HG03139 (cell line): ENCODE results near the gene PRX.
A peak's percentile ranks its signal among the peaks of the same experiment; 100 is the strongest.
"Not testable (repeated sequence)": the region's sequence is repeated elsewhere in the genome, so short reads cannot be mapped to it uniquely, and the experiment has no call there.

ENCODE experiments used
- ATAC-seq: cut with Tn5 transposase; IDR thresholded peaks from one replicate; pipeline ENCODE4 v1.9.1; 2021; ENCODE audit not compliant: unreplicated experiment

PRX gene

DNA sequence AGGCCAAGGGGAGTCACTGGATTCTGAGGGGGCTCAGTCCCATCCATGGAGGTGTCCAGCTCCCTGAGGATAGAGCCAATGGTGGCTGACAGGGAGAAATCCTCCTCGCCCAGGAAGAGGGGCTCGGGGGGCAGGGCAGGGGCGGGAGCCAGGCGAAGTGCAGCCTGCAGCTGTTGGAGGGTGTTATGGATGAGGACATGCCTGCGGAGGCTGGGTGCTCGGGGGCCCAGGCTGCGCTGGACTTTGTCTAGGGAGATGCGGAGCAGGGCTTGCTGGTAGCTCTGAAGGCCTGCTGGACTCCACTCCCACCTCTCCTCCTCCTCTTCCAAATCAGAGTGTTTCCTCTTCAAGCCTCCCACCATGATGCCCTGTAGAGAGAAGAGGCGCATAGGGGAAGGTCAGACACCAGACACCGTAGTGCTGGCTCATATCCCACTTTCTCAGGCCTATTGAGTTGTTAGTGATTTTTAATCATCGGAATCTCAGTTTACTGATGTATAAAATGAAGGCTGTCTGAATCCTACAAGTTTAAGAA is 28.6 kb upstream of the PRX start:
- ATAC-seq = no peak

DNA sequence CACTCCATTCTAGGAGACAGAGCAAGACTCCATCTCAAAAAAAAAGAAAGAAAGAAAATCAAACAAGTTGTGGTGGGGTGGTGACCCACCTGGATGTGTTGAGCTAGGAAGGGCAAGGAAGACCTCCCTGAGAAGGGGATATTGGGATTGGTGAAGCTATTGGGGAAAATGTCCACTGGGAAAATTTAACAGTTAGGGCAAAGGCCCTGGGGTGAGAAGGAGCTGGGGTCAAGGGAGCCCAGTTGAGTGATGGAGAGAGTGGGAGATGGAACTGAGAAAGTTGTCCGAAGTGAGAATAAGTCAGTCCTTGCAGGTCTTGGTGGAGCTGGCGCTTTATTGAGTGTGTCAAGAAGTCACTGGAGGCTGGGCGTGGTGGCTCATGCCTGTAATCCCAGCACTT is 25.1 kb upstream of the PRX start:
- ATAC-seq = no peak

DNA sequence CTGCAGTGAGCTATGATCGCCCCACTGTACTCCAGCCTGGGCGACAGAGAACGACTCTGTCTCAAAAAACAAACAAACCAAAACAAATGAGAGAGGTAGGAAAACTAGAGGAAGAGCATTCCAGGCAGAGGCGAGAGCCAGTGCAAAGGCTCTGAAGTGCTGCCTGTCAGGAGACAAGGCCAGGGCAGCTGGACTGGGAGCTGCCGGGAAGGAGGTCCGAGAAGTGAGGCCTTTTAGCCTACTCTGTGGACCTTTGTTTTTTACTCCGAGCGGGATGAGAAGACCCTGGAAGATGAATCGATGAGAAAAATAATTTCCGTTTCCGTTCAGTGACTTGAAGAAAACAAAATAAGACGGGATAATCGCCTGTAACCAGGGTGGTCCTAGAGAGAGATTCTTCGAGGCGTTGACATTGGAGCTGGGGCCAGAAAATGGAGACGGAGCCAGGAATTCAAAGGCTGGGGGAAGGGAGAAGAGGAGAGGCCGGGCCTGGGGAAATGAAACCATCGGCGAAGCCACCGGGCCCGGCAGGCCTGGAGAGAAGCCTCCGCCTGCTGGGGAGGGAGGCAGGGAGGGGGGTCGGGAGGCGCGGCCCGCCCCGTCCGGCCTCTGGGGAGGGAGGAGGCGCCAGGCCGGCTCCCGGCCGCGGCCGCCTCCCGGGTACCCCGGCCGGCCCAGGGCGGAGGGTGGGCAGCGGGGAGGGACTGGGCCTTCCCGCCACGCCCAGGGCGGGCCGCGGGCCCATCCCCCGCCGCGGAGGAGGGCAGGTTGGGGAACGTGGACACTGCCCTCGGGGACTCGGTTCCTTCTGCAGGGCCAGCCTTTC is 20.4 kb upstream of the PRX start:
- peak; percentile 47 for ATAC-seq

DNA sequence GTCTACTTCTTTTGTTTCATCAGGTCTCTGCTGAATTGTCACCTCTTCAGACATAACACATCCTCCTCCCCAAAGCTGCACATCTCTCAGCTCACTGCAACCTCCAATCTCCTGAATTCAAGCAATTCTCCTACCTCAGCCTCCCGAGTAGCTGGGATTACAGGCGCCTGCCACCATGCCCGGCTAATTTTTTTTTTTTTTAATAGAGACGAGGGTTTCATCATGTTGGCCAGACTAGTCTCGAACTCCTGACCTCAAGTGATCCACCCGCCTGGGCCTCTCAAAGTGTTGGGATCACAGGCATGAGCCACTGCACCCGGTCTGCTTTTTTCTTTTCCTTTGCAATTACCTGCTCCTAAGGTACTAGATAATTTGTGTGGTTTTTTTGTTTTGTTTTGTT is 19.6 kb upstream of the PRX start:
- ATAC-seq = not testable (repeated sequence)

DNA sequence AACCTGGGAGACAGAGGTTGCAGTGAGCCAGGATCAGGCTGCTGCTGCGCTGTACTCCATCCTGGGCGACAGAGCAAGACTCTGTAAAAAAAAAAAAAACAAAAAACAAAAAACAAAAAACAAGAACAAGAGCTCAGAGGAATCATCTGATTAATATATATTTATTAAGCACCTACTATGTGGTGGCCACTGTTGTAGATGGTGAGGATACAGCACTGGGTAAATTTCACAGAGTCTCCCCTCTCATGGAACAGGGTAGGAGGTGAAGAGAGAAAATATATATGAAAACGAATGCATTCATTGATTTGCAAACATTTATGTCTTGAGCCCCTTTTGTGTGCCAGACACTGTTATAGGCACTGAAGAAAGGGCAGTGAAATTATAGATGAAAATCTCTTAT is 18.5 kb upstream of the PRX start:
- ATAC-seq = no peak

DNA sequence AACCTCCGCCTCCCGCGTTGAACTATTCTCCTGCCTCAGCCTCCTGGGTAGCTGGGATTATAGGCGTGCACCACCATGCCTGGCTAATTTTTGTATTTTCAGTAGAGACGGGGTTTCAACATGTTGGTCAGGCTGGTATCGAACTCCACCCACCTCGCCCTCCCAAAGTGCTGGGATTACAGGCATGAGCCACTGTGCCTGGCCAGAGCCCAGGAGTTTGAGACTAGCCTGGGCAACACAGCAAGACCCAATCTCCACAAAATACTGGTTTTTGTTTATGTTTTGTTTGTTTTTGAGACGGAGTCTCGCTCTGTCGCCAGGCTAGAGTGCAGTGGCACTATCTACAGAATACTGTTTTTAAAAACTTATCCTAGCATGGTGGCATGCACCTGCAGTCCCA is 17.1 kb upstream of the PRX start:
- ATAC-seq = not testable (repeated sequence)

DNA sequence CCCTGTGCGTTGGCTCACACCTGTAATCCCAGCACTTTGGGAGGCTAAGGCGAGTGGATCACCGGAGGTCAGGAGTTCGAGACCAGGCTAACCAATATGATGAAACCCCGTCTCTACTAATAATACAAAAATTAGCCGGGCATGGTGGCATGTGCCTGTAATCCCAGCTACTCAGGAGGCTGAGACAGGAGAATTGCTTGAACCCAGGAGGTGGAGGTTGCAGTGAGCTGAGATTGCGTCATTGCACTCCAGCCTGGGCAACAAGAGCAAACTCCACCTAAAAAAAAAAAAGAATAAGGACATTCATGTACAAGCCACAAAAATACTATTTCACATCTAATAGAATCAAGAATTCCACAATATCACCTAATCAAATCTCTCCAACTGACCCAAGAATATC is 15.0 kb upstream of the PRX start:
- ATAC-seq = not testable (repeated sequence)

DNA sequence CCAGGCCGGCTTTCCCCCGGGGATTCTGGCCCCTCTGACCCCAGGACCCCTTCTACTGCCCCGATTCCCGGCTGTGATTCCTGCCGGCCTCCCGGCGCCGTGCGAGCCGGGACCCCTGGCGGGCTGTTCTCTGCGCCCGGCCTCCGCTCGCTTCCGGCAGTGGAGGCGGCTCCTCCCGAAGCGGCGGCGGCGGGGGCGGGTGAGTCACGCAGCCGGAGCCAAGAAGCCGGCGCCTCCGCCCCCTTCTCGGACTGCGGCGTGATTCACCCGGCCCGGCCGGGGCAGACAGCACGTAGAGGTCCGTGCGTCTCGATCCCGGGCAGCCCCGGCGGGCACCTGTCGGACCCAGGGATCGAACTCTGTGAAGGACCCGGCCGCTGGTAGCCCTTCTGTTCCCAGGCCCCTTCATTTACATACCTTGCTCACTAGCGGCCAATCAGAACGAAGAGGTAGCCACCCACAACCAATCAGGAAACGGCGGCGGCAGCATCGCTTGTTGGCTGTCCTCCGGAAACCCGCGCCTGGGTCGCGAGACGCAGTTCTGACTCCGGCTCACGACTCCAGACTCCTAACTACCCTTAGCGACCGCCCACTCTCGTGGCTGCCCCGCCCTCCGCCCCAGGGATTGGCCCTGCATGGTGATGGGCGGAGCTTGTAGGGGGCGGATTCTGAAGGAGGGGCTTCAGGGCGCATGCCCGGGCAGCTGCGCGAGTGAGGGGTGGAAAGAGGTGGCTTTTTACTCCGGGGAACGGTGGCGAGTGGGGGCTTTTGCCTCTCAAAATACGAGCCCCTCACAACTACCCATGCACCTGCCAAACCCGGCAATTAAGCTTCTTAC is 12.5 kb upstream of the PRX start, which contains the start of gene SERTAD1:
SERTAD1 (minus strand) TSS at position 543 of the 838 bp plus-strand sequence. CDS start 2,446 bp downstream, outside the sequence.
- peak; percentile 81 for ATAC-seq

DNA sequence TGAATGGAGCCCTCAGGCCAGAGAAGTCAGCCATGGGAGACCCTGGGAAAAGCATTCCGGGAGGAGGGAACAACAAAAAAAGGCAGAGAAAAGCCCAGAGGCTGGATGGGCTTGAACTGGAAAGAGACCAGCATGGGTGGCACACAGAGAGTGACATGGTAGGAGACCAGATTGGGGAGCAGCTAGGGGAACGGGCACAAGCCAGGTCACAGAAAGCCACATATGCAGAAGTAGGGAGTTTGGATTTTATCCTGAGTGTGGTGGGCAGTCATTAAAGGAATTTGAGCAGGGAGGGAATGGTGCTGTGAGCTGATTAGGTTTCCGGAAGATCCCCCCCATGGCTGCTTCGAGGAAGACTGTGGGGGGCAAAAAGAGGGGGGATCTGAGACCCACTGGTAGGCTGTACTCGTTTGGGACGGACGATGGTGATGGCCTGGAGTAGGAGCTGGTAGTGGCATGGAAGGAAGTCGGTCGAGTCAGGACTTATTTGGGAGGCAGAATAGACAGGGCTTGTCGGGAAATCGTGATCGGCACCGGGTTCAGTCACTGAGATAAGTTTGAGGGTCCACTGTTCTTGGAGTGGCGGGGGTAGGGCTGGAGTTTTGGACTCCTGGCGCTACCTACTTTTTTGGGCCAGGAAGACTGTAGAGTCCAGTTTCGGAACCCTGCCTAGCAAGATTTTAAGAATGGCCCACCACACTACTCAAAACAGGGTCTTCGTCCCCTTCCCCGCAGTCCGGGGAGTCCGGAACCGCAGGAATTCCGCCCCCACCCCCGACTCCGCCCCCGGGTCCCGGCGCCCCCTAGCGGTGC is 11.7 kb upstream of the PRX start:
- no peak for ATAC-seq

DNA sequence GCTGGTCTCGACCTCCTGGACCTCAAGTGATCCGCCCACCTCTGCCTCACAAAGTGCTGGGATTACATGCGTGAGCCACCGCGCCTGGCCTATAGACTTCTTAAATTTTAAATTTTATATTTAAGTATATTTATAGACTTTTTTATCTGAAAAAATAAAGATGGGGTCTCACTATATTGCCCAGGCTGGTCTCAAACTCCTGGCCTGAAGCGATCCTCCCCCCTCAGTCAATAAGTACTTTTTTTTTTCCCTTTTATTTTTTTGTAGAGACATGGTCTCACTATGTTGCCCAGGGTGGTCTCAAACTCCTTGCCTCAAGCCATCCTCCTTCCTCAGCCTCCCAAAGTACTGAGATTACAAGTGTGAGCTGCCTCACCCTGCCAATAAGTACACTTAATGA is 10.8 kb upstream of the PRX start:
- ATAC-seq = no peak

DNA sequence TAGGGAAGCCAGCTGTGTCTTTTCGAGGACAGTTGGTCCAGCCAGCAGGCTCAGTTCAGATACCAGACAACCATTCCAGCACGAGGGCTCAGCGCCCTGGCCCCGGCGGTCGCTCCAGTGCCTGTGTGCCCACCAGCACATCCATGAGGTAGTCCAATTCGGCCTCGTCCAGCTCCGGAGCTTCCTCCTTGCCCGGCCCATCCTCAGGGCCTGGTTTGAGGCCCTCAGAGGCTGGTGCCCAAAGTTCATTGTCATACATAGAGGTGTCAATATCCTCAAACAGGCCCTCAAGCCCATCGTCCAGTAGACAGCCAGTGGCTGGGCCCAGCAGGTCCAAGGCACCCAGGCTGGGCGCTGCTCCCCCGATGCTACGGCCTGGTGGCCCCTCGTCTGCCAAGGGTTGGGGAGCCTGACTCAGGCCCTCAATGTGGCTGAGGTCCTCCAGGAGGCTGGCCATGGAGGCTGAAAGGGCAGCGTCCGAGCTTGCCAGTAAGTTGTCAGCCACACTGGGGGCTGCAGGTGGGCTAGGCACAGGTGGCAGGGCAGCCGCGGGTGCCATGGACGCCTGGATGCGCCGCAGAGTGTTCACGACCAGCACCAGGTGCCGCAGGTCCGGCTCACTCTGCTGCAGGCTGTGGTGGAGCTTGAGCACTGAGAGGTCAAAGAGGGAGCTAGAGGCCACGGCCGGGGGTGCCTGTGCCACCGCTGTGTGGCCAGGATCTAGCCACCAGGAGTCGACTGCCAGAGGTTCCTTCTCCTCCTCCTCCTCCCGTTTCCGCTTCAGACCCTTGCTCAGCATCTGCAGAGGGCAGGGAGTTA is 9.8 kb upstream of the PRX start:
- ATAC-seq = no peak

DNA sequence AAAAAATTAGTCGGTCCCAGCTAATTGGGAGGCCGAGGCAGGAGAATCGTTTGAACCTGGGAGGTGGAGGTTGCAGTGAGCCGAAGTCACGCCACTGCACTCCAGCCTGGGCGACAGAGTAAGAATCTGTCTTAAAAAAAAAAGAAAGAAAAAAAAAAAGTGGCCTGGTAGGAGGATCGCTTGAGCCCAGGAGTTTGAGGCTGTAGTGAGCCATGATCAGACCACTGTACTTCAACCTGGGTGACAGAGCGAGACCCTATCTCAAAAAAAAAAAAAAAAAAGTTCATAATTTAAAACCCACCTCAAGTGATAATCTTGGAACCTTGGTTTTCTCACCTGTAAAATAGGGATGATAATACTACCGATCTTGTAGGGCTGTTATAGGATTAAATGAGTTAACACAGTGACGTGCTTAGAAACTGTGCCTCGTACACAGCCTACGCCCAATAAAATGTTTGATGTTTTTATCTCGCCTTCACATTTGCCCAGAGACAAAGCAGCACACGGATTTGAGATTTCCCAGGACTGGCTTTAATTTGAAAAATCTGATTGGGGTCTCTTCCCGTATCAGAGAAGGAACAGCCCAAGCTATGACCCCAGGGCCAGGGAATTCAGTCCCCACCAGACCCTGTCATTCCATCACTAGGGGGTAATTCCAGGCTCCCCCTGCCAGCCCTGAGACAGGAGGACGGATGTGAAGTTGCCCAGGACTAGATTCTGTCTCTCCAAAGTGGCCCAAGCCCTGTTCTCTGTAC is 9.0 kb upstream of the PRX start:
- no peak for ATAC-seq

DNA sequence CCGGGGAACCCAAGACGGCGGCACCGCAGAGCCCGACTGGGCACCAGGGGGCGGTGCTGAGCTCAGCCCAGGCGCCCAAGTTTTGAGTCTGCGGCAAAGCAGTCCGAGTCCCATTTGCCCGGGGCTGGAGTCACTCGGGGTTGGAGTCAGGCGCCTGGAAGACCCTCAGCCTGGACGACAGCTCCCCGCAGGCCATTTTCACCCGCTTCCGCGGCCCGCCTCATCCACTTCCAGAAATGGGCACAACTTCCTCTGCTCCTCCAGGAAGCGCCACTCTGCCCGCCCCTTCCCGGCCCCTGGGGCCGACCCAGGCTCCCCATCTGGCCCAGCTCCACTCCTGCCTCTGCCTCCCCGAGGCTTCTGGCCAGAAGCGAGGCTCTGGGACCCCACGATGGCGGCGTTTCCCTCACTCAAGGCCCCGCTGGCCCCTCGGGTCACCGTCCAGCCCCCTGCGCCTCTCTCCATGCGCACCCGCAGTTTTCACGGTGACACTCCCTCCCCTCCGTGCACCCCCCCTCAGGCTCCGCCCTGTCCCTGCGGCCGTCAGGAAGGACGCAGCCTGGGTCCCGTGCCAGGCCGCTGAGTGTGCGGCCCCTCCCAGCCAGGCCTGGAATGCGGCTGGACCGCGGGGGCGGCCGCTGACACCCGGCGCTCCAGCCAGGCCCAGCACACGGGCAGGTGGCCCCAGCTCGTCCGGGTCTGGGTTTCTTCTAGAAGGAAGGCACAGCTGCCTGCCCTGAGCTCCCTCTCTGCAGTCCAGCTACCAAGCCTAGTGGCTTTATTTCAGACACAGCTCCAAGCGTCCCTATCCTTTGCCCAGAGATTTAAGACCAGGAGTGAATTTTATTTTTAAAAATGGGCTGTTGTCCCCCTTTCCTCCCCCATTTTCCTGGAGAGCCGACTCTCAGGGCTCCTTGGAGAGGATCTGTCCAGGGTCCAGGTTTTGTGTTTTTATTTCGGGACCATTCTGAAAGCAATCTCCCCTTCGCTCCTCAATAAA is 7.9 kb upstream of the PRX start:
- no peak for ATAC-seq

DNA sequence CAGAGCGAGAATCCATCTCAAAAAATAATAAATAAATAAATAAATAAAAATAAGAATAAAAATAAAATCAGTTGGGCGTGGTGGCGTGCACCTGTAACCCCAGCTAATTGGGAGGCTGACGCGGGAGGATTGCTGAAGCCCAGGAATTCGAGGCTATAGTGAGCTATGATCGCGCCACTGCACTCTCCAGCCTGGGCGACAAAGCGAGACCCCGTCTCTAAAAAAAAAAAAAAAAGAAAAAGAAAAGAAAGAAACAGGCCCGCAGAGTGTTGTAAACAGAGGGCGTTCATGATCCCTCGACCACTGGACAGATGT is 7.2 kb upstream of the PRX start:
- ATAC-seq = no peak

DNA sequence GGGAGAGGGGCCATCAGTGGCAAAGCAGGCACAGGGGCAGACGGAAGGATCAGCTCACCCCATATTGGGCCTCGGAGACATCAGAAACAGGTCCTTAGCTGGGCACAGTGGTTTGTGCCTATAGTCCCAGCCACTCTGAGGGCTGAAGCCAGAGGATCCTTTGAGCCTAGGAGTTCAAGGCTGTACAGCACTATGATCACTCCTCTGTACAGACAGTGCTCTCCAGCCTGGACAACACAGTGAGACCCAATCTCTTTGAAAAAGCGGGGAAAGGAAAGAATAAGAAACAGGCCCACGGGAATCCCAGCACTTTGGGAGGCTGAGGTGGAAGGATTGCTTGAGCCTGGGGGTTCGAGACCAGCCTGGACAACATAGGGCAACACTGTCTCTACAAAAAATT is 6.6 kb upstream of the PRX start:
- ATAC-seq = no peak

DNA sequence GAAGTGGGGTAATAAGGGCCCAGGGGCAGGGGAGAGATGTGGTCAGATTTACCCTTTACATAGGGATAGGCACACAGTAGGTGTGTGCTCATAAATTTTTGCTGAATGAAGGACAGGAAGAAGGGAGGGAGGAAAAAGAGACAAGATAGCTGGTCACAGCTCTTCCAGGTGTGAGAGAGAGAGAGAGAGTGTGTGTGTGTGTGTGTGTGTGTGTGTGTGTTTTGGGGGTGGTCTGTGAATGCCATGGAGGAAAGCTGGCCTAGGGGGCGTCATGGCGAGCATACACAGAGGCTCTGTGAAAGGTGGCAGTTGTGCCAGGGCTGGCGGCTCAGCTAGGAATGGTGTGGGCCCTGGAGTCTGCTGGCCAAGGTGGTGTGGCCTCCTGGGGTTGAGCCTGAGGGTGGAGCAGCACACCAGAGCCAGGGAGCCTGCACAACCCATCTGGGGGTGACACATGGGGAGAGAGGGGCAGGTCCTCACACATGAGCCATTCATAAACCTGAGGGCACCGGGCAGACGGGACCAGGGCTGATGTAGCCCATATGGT is 6.0 kb upstream of the PRX start:
- ATAC-seq = no peak

DNA sequence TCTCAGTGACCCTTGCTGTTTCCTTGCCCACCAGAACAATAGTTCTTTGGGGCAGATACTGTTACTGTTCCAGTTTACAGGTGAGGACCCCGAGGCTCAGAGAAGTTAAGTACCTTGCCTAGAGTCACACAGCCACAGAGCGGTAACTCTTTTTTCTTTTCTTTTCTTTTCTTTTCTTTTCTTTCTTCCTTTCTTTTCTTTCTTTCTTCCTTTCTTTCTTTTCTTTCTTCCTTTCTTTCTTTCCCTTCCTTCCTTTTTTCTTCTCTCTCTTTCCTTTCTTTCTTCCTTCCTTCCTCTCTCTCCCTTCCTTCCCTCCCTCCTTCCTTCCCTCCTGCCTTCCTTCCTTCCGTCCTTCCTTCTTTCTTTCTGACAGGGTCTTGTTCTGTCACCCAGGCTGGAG is 4.9 kb upstream of the PRX start:
- no peak for ATAC-seq

DNA sequence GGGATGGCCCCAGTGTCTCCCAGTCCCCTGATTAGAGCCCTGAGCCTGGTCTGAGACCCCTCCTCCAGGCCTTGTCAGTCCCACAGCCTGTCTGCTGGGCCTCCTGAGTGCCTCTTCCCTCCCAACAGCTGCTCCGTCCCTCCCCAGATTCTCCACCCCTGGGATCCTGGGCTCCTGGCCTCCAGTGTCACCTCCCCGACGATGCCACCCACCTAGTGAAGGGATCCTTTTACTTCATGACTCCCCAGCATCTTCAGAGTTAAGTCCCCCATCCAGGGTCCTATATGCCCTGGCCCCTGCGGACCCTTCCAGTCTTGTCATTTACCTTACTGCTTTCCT is 4.4 kb upstream of the PRX start:
- ATAC-seq = no peak
